Measurements from ENCODE around the gene C2orf78. TPM values are rescaled to one million over a fixed set of nuclear protein-coding genes. Genes with fewer than 3 reads are reported as not detected.
A peak's percentile ranks its signal among the peaks of the same experiment; 100 is the strongest.

Gene C2orf78
- total and polyA plus RNA-seq, 9 of the 15 experiments (the other 6 are each of a cell fraction or from before 2014, with no cell fraction given) = 0.04 to 0.28 (median 0.20) TPM

DNA sequence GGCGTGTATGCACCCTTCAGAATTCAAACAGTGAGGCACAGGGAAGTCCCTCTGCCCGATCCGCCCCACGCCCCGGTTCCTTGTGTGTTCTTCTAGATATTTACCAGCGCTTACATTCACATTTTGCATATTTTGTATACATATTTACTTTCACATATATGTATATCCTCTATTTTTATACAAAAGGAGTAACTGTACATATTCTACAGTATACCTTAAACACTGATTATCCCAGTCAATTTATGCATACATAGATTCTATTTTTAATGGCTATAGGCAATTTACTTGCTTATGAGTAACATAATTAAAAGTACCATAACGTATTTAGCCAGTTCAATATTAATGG is 3.8 kb upstream of the C2orf78 start (continued):
- TF ChIP-seq, protein P1, sequence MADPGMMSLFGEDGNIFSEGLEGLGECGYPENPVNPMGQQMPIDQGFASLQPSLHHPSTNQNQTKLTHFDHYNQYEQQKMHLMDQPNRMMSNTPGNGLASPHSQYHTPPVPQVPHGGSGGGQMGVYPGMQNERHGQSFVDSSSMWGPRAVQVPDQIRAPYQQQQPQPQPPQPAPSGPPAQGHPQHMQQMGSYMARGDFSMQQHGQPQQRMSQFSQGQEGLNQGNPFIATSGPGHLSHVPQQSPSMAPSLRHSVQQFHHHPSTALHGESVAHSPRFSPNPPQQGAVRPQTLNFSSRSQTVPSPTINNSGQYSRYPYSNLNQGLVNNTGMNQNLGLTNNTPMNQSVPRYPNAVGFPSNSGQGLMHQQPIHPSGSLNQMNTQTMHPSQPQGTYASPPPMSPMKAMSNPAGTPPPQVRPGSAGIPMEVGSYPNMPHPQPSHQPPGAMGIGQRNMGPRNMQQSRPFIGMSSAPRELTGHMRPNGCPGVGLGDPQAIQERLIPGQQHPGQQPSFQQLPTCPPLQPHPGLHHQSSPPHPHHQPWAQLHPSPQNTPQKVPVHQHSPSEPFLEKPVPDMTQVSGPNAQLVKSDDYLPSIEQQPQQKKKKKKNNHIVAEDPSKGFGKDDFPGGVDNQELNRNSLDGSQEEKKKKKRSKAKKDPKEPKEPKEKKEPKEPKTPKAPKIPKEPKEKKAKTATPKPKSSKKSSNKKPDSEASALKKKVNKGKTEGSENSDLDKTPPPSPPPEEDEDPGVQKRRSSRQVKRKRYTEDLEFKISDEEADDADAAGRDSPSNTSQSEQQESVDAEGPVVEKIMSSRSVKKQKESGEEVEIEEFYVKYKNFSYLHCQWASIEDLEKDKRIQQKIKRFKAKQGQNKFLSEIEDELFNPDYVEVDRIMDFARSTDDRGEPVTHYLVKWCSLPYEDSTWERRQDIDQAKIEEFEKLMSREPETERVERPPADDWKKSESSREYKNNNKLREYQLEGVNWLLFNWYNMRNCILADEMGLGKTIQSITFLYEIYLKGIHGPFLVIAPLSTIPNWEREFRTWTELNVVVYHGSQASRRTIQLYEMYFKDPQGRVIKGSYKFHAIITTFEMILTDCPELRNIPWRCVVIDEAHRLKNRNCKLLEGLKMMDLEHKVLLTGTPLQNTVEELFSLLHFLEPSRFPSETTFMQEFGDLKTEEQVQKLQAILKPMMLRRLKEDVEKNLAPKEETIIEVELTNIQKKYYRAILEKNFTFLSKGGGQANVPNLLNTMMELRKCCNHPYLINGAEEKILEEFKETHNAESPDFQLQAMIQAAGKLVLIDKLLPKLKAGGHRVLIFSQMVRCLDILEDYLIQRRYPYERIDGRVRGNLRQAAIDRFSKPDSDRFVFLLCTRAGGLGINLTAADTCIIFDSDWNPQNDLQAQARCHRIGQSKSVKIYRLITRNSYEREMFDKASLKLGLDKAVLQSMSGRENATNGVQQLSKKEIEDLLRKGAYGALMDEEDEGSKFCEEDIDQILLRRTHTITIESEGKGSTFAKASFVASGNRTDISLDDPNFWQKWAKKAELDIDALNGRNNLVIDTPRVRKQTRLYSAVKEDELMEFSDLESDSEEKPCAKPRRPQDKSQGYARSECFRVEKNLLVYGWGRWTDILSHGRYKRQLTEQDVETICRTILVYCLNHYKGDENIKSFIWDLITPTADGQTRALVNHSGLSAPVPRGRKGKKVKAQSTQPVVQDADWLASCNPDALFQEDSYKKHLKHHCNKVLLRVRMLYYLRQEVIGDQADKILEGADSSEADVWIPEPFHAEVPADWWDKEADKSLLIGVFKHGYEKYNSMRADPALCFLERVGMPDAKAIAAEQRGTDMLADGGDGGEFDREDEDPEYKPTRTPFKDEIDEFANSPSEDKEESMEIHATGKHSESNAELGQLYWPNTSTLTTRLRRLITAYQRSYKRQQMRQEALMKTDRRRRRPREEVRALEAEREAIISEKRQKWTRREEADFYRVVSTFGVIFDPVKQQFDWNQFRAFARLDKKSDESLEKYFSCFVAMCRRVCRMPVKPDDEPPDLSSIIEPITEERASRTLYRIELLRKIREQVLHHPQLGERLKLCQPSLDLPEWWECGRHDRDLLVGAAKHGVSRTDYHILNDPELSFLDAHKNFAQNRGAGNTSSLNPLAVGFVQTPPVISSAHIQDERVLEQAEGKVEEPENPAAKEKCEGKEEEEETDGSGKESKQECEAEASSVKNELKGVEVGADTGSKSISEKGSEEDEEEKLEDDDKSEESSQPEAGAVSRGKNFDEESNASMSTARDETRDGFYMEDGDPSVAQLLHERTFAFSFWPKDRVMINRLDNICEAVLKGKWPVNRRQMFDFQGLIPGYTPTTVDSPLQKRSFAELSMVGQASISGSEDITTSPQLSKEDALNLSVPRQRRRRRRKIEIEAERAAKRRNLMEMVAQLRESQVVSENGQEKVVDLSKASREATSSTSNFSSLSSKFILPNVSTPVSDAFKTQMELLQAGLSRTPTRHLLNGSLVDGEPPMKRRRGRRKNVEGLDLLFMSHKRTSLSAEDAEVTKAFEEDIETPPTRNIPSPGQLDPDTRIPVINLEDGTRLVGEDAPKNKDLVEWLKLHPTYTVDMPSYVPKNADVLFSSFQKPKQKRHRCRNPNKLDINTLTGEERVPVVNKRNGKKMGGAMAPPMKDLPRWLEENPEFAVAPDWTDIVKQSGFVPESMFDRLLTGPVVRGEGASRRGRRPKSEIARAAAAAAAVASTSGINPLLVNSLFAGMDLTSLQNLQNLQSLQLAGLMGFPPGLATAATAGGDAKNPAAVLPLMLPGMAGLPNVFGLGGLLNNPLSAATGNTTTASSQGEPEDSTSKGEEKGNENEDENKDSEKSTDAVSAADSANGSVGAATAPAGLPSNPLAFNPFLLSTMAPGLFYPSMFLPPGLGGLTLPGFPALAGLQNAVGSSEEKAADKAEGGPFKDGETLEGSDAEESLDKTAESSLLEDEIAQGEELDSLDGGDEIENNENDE (IDR thresholded peaks at IDR 0.05; ENCODE audit: low read depth, low read length) = no peak
- TF ChIP-seq, protein P2, sequence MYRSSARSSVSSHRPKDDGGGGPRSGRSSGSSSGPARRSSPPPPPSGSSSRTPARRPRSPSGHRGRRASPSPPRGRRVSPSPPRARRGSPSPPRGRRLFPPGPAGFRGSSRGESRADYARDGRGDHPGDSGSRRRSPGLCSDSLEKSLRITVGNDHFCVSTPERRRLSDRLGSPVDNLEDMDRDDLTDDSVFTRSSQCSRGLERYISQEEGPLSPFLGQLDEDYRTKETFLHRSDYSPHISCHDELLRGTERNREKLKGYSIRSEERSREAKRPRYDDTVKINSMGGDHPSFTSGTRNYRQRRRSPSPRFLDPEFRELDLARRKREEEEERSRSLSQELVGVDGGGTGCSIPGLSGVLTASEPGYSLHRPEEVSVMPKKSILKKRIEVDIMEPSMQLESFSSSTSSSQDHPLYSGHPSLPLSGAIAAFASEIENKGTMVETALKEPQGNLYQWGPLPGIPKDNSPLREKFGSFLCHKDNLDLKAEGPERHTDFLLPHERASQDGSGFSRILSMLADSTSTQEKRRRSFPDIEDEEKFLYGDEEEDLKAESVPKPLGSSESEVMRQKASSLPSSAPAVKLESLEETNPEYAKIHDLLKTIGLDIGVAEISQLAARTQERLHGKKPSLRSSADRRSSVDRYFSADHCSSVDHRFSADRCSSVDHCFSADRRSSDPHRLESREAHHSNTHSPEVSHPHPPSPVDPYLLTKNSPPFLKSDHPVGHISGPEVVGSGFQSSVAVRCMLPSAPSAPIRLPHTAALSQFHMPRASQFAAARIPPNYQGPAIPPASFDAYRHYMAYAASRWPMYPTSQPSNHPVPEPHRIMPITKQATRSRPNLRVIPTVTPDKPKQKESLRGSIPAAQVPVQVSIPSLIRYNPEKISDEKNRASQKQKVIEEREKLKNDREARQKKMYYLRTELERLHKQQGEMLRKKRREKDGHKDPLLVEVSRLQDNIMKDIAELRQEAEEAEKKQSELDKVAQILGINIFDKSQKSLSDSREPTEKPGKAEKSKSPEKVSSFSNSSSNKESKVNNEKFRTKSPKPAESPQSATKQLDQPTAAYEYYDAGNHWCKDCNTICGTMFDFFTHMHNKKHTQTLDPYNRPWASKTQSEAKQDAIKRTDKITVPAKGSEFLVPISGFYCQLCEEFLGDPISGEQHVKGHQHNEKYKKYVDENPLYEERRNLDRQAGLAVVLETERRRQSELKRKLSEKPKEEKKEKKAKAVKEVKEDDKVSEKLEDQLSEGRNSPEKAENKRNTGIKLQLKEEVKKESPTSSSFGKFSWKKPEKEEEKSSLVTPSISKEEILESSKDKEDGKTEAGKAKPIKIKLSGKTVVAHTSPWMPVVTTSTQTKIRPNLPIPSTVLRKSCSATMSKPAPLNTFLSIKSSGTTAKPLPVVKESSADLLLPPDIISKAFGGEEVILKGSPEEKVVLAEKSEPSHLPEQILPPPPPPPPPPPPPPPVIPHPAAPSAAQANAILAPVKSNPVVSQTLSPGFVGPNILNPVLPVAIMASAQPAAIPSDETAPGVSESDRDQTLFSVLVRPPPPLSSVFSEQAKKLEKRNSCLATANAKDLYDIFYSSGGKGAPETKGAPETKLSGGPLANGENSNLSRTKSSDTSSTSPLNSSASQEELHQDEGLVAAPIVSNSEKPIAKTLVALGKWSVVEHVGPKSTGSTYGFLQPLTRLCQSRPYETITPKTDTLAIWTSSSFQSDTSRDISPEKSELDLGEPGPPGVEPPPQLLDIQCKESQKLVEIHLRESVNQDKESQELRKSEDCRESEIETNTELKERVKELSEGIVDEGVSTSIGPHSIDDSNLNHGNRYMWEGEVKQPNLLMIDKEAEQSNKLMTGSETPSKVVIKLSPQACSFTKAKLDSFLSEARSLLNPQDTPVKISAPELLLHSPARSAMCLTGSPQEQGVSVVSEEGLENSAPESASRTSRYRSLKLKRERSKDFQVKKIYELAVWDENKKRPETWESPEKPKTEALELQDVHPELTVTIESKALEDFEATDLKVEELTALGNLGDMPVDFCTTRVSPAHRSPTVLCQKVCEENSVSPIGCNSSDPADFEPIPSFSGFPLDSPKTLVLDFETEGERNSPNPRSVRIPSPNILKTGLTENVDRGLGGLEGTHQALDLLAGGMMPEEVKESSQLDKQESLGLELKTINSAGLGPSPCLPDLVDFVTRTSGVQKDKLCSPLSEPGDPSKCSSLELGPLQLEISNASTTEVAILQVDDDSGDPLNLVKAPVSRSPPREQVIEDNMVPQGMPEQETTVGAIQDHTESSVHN (IDR thresholded peaks at IDR 0.05; ENCODE audit: borderline replicate concordance in 1 of 2, low read depth in 1 of 2) = no peak
- TF ChIP-seq ARNT (IDR thresholded peaks at IDR 0.05) (peak in 1 of 2 experiments; percentile 47; a peak in 1 of 4 replicates), CSDE1 (IDR thresholded peaks at IDR 0.05) (no peak), NFIC (IDR thresholded peaks at IDR 0.05) (no peak), EP300 (IDR thresholded peaks at IDR 0.05; ENCODE audit: low read length) (no peak), ESRRB (CRISPR knock-in tag; IDR thresholded peaks at IDR 0.05; ENCODE audit: borderline replicate concordance) (no peak), NONO (IDR thresholded peaks at IDR 0.05; ENCODE audit: low read depth in 2 of 2, low read length in 1 of 2) (peak in 1 of 2 experiments; percentile 64; a peak in 1 of 4 replicates), ZNF696 (CRISPR knock-in tag; conservative IDR thresholded peaks at IDR 0.05) (no peak)
